GM10266 (cell line): ENCODE measurements around the gene BPIFA2.
"Not testable (repeated sequence)": the region's sequence is repeated elsewhere in the genome, so short reads cannot be mapped to it uniquely, and the experiment has no call there.

Experiments
- DNase-seq: peaks from one replicate; pipeline ENCODE4 v3.0.0; 2012; ENCODE audit errors: extremely low spot score
- TF ChIP-seq, protein P1 (sequence below): IDR thresholded peaks from 2 replicates; pipeline ENCODE4 v1.5.1; 2012; ENCODE audit warnings: mild to moderate bottlenecking, low read depth; ENCODE audit not compliant: control insufficient read depth, insufficient read depth; ENCODE audit errors: missing control alignments

BPIFA2 gene, protein sequence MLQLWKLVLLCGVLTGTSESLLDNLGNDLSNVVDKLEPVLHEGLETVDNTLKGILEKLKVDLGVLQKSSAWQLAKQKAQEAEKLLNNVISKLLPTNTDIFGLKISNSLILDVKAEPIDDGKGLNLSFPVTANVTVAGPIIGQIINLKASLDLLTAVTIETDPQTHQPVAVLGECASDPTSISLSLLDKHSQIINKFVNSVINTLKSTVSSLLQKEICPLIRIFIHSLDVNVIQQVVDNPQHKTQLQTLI

DNA sequence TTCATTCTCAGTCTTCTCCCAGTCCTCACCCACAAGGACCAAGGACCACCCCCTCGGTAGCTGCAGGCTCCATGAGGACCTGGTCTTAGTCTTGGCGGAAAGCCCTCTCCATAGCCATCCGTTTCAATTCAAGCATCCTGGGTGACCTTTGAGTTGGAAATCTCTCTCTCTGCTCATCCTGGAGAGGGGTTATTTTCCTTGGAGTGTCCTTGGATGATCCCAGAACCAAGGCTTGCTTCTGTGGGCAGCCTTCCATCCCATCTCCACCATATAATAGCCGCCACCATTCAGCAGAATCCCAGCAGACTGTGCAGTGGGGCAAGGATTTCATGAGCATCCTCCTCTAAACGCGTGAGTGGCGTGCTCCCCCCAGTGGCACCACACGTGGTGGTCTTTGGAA lies at the start of gene BPIFA2:
Gene BPIFA2 (plus strand): TSS at position 301 of the 400 bp plus-strand sequence. CDS start 987 bp downstream, outside the sequence.
- no peak for DNase-seq
- TF ChIP-seq, protein P1, sequence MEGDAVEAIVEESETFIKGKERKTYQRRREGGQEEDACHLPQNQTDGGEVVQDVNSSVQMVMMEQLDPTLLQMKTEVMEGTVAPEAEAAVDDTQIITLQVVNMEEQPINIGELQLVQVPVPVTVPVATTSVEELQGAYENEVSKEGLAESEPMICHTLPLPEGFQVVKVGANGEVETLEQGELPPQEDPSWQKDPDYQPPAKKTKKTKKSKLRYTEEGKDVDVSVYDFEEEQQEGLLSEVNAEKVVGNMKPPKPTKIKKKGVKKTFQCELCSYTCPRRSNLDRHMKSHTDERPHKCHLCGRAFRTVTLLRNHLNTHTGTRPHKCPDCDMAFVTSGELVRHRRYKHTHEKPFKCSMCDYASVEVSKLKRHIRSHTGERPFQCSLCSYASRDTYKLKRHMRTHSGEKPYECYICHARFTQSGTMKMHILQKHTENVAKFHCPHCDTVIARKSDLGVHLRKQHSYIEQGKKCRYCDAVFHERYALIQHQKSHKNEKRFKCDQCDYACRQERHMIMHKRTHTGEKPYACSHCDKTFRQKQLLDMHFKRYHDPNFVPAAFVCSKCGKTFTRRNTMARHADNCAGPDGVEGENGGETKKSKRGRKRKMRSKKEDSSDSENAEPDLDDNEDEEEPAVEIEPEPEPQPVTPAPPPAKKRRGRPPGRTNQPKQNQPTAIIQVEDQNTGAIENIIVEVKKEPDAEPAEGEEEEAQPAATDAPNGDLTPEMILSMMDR: no peak

DNA sequence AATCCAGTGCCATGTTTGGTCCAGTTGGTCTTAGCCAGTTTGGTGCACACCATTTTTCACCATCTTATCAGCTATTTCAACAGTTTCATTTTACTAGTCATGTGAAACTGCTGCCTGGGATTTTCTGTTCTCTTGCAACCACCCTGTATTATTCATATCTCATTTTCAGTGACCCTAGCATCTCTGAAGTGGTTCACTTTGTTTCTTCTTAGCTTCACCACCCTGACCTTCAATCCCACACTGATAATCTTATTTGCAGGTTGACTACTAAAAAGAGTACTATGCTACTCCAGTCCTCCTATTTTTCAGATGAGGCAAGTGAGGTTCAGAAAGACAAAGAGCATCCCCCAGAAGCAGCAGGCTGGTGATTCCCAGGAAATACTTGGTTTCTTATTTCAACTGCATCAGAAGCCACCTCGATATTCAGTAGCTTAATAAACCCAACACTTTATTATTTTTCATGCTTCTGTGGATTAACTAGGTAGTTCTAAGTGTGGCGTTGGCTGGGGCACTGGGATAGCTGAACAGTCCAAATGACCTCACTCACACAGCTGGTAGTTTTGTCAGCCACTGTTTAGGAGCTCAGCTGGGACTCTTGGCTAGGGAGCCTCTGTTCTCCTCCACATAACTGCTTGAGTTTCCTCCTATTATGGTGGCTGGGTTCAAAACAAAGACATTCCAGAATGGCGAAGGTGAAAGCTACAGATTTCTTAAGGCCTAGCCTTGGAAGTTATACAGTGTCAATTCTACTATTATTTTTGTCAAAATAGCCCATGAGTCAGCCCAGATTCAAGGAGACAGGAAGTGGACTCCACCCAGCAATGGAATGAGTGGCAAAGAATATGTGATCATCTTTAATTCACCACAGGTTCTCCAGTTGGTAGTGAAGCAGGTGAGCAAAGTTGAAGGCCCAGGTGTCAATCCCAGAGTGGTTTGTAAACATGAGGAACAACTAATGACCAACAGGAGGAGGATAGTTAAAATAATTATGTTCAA lies 47.9 kb upstream of the BPIFA2 start:
- peak; percentile 63 for DNase-seq
- TF ChIP-seq, protein P1: no peak

DNA sequence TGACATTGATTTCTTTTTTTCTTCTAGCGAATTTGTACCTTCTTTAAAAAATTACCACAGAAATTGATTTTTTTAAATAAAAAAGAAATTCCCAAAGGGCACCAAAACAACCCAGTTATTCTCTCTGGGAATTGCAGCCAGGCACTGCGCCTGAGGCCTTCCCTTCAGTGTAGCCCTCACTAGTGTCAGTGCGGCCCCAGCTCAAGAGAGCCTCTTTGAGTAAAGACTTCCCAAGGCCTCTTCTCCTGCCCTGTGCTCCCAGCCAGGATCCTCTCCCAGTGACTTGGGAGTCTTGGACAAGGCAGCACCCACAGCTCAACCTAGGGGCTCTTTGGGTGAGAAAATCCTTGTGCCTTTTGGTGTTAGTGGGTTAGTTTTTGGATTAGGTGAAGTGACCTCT lies 47.0 kb upstream of the BPIFA2 start:
- DNase-seq: no peak
- TF ChIP-seq, protein P1: no peak

DNA sequence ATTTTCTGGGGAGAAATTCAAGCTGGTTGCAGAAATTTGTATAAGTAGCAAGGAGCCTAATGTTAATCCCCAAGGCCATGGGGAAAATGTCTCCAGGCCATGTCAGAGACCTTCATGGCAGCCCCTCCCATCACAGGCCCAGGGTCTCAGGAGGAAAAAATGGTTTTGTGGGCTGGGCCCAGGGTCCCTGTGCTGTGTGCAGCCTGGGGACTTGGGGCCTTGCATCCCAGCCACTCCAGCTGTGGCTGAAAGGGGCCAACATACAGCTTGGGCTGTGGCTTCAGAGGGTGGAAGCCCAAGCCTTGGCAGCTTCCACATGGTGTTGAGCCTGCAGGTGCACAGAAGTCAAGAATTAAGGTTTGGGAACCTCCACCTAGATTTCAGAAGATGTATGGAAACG lies 45.7 kb upstream of the BPIFA2 start:
- not testable (repeated sequence) for DNase-seq

DNA sequence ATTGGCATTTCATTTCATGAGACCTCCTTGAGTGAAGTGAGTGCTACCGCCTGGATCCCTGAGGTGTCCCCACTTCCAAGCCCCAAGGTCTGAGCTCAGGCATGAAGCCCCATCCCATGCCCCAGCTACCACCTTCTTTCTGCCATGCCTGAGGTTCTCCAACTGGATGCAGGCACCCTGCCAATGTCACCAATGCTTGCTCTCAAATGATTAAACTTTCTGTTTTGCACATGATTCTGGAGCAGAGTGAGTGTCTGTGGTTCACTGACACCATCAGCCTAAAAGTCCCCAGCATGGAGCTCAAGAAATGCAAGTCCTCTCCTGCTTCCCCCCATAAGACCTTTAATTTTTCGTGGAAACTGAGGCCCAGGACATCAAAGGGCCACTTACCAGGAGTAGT lies 43.7 kb upstream of the BPIFA2 start:
- TF ChIP-seq, protein P1: no peak
- no peak for DNase-seq

DNA sequence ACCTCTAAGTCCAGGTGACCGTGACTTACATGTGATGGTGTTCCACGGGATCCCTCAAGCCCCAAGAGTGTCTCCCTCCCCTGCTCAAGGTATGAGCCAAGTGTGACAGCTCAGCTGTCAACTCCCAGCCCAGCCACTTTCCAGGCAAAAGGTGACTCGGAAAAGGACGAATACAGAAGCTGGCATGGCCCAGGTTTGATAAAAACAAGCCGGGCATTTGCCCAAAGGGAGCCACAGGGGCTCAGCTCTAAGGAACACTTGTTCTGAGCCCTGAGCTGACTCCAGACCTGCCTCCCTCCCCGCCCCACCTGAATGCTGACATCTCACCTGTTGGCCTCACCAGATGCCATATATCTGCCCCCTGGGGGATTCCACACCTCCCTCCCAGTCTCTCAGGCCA lies 43.0 kb upstream of the BPIFA2 start:
- TF ChIP-seq, protein P1: no peak
- no peak for DNase-seq

DNA sequence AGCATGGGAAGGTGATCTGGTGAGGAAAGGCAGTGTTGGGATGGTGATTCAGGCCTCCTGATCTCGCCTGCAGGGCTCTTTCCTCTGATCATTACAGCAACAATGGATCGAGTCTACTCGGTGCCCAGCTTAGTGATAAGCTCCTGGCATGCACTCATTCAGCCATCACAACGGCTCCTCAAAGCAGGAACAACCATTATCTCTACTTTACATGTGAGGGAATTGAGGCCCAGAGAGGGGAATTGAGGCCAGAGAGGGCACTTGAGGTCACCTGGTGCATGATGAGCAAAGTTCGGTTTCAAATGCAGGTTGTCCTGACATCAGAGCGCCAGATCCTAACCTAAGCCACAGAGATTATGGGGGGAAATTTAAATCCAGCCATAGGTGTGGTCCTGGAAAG lies 42.0 kb upstream of the BPIFA2 start:
- DNase-seq: no peak
- TF ChIP-seq, protein P1: no peak
